ENCODE results near the gene CEP112. TPM values are rescaled to one million over a fixed set of nuclear protein-coding genes. Genes with fewer than 3 reads are reported as not detected.

CEP112 gene
- total RNA-seq, 1 donor from 2014 or later: 9.5 TPM

DNA sequence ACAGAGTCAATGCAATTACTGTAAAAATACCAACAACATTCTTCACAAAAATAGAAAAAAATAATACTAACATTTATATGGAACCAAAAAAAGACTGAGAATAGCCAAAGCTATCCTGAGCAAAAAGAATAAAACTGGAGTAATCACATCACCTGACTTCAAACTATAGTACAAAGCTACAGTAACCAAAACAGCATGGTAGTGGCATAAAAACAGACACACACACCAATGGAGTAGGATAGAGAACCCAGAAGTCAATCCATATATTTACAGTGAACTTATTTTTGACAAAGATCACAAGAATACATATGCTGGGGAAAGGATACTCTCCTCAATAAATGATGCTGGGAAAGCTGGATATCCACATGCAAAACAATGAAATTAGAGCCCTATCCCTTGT is 84.2 kb downstream of the CEP112 start:
- Mint-ChIP-seq H3K36me3 (ENCODE audit: unreplicated experiment) (peaks cover 21% of the 10 kb centered on the region), H3K27me3 (ENCODE audit: unreplicated experiment) (no peaks in the 10 kb centered on the region), H3K4me1 (ENCODE audit: unreplicated experiment) (no peaks in the 10 kb centered on the region), H3K4me3 (ENCODE audit: unreplicated experiment) (no peak overlapping the region), H3K9me3 (ENCODE audit: unreplicated experiment) (peaks cover 18% of the 10 kb centered on the region), H3K27ac (ENCODE audit: unreplicated experiment) (no peak overlapping the region)
- DNase-seq (ENCODE audit: extremely low spot score, unreplicated experiment): no peak
- TF ChIP-seq, protein P1, sequence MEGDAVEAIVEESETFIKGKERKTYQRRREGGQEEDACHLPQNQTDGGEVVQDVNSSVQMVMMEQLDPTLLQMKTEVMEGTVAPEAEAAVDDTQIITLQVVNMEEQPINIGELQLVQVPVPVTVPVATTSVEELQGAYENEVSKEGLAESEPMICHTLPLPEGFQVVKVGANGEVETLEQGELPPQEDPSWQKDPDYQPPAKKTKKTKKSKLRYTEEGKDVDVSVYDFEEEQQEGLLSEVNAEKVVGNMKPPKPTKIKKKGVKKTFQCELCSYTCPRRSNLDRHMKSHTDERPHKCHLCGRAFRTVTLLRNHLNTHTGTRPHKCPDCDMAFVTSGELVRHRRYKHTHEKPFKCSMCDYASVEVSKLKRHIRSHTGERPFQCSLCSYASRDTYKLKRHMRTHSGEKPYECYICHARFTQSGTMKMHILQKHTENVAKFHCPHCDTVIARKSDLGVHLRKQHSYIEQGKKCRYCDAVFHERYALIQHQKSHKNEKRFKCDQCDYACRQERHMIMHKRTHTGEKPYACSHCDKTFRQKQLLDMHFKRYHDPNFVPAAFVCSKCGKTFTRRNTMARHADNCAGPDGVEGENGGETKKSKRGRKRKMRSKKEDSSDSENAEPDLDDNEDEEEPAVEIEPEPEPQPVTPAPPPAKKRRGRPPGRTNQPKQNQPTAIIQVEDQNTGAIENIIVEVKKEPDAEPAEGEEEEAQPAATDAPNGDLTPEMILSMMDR (IDR thresholded peaks at IDR 0.05): no peak

DNA sequence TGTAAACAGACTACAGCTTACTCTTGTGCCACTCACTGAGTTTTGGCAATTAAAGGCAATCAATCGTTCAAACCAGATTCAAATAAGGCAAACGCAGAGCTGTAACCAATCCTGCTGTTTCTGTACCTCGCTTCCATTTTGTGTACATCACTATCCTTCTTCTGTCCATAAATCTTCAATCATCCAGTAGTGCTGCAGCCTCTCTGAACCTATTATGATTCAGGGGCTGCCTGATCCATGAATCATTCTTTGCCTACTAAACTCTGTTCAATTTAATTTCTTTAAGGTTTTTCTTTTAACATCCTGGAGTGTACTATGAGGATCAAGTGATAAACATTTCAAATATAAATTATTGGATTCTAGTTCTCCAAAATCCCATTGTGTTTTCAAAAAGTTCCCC is 93.9 kb downstream of the CEP112 start:
- Mint-ChIP-seq H3K4me1 (ENCODE audit: unreplicated experiment) (no peaks in the 10 kb centered on the region), H3K4me3 (ENCODE audit: unreplicated experiment) (no peak overlapping the region), H3K9me3 (ENCODE audit: unreplicated experiment) (peaks cover 13% of the 10 kb centered on the region), H3K36me3 (ENCODE audit: unreplicated experiment) (peaks cover 18% of the 10 kb centered on the region), H3K27ac (ENCODE audit: unreplicated experiment) (no peak overlapping the region), H3K27me3 (ENCODE audit: unreplicated experiment) (no peaks in the 10 kb centered on the region)
- no peak for DNase-seq (ENCODE audit: extremely low spot score, unreplicated experiment)
- TF ChIP-seq, protein P1 (IDR thresholded peaks at IDR 0.05): no peak

DNA sequence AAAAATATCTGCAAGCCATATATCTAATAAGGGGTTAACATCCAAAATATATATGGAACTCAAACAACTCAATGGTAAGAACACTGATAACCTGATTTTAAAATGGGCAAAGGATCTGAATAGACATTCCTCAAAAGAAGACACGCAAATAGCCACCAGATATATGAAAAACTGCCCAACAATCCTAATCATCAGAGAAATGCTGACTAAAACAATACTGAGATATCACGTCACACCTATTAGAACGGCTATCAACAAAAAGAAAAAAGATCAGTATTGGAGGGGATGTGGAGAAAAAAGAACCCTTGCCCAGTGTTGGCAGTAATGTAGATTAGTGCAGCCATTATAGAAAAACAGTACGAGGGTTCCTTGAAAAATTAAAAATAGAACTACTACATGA is 97.2 kb downstream of the CEP112 start:
- Mint-ChIP-seq H3K9me3 (ENCODE audit: unreplicated experiment) (peaks cover 28% of the 10 kb centered on the region), H3K4me3 (ENCODE audit: unreplicated experiment) (no peak overlapping the region), H3K27ac (ENCODE audit: unreplicated experiment) (no peak overlapping the region), H3K27me3 (ENCODE audit: unreplicated experiment) (no peaks in the 10 kb centered on the region), H3K36me3 (ENCODE audit: unreplicated experiment) (peaks cover 35% of the 10 kb centered on the region), H3K4me1 (ENCODE audit: unreplicated experiment) (no peaks in the 10 kb centered on the region)
- TF ChIP-seq, protein P1 (IDR thresholded peaks at IDR 0.05): no peak
- DNase-seq (ENCODE audit: extremely low spot score, unreplicated experiment): no peak

DNA sequence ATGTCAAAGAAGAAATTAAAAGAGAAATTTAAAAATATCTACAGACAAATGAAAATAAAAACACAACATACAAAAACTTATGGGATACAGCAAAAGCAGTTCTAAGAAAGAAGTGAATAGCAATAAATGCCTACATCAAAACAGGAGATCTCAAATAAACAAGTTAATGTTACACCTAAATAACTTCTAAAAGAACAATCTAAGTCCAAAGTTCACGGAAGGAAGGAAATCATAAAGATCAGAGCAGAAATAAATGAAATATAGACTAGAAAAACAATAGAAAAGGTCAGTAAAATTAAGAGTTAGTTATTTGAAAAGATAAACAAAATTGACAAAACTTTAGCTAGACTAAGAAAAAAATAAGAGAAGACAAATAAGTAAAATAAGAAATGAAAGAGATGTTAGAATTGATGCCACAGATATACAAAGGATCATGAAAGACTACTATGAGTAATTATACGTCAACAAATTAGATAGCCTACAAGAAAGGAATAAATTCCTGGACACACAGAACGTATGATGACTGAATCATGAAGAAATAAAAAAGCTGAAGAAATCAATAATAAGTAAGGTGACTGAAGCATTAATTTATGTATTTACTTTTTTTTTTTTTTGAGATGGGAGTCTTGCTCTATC is 100.4 kb downstream of the CEP112 start:
- TF ChIP-seq, protein P1 (IDR thresholded peaks at IDR 0.05): no peak
- Mint-ChIP-seq H3K27me3 (ENCODE audit: unreplicated experiment) (no peaks in the 10 kb centered on the region), H3K27ac (ENCODE audit: unreplicated experiment) (no peak overlapping the region), H3K4me3 (ENCODE audit: unreplicated experiment) (no peak overlapping the region), H3K36me3 (ENCODE audit: unreplicated experiment) (peaks cover 42% of the 10 kb centered on the region), H3K4me1 (ENCODE audit: unreplicated experiment) (peaks cover 15% of the 10 kb centered on the region), H3K9me3 (ENCODE audit: unreplicated experiment) (peaks cover 37% of the 10 kb centered on the region)
- no peak for DNase-seq (ENCODE audit: extremely low spot score, unreplicated experiment)

DNA sequence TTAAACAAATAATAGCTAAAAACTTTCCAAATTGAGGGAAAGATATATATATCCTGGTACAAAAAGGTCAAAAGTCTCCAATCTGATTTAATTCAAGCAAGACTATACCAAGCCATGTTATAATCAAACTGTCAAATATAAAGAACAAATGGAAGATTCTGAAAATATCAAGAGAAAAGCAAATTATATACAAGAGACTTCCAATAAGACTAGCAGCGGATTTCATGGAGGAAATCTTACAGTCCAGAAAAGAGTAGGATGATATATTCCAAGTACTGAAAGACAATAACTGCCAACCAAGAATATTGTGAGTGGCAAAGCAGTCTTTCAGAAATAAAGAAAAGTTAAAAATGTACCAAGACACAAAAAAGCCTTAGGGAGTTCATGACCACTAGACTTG is 102.2 kb downstream of the CEP112 start:
- Mint-ChIP-seq H3K27me3 (ENCODE audit: unreplicated experiment) (no peaks in the 10 kb centered on the region), H3K9me3 (ENCODE audit: unreplicated experiment) (peaks cover 32% of the 10 kb centered on the region), H3K36me3 (ENCODE audit: unreplicated experiment) (peaks cover 34% of the 10 kb centered on the region), H3K4me1 (ENCODE audit: unreplicated experiment) (peaks cover 16% of the 10 kb centered on the region), H3K4me3 (ENCODE audit: unreplicated experiment) (no peak overlapping the region), H3K27ac (ENCODE audit: unreplicated experiment) (no peak overlapping the region)
- TF ChIP-seq, protein P1 (IDR thresholded peaks at IDR 0.05): no peak
- DNase-seq (ENCODE audit: extremely low spot score, unreplicated experiment): no peak

All from osteocyte (in vitro differentiated cells).